Heart right ventricle (tissue), 16 donors: ENCODE data around the gene CLIC3. TPM values are rescaled to one million over a fixed set of nuclear protein-coding genes. Genes with fewer than 3 reads are reported as not detected.
A peak's percentile ranks its signal among the peaks of the same experiment; 100 is the strongest.

ENCODE experiments used
- ATAC-seq, 8 donors: fragments of 200-7000 bp; cut with Tn5 transposase; one replicate each; pipeline ENCODE4 v1.9.1; 2020; ENCODE audit warnings: mild to moderate bottlenecking in 8 of 8, moderate library complexity in 8 of 8, moderate number of reproducible peaks in 1 of 8
- DNase-seq, 2 donors: peaks; one replicate each; pipeline ENCODE4 v3.0.0-alpha.2; 2020
- H3K27ac ChIP-seq, 10 donors: fragments of 200-600 bp; sonication (generic) in 2 of 10; one replicate each; pipeline versions ENCODE4 v1.5.0 to v1.8.0; 2020 to 2022; ENCODE audit warnings: mild to moderate bottlenecking in 3 of 10
- H3K27me3 ChIP-seq, 7 donors: fragments of 200-600 bp; one replicate each; pipeline ENCODE4 v1.8.0; 2021 to 2022; ENCODE audit warnings: mild to moderate bottlenecking in 2 of 7
- H3K36me3 ChIP-seq, 9 donors: fragments of 200-600 bp; sonication (generic) in 1 of 9; one replicate each; pipeline versions ENCODE4 v1.5.0 to v1.8.0; 2020 to 2022; ENCODE audit warnings: mild to moderate bottlenecking in 2 of 9
- H3K4me1 ChIP-seq, 9 donors: fragments of 200-600 bp; sonication (generic) in 1 of 9; one replicate each; pipeline versions ENCODE4 v1.5.0 to v1.8.0; 2020 to 2022; ENCODE audit warnings: mild to moderate bottlenecking in 4 of 9
- H3K4me3 ChIP-seq, 10 donors: fragments of 200-600 bp; sonication (generic) in 2 of 10; one replicate each; pipeline versions ENCODE4 v1.5.0 to v1.8.0; 2020 to 2022; ENCODE audit warnings: mild to moderate bottlenecking in 7 of 10, moderate library complexity in 2 of 10
- H3K9me3 ChIP-seq, 11 donors: fragments of 200-600 bp in 10 of 11; sonication (generic) in 2 of 11; one replicate each; pipeline versions ENCODE4 v1.5.0 to v1.8.0; 2013 to 2022; ENCODE audit warnings: mild to moderate bottlenecking in 2 of 11, control low read depth in 1 of 11, moderate library complexity in 1 of 11
- CTCF ChIP-seq, 9 donors: fragments of 200-600 bp; sonication (generic) in 2 of 9; IDR thresholded peaks; one replicate each; pipeline versions ENCODE4 v1.5.0 to v1.8.0; 2021 to 2022; ENCODE audit warnings: antibody characterized with exemption in 9 of 9, mild to moderate bottlenecking in 5 of 9, moderate library complexity in 1 of 9
- WGBS, 2 donors: extraction: QIAGEN DNeasy Blood & Tissue Kit; methylation state at CpG; one replicate each; pipeline ENCODE4 v1.1.7; 2013; ENCODE audit warnings: inconsistent platforms in 1 of 2; 5-methylcytosine and 5-hydroxymethylcytosine counted together
- intact Hi-C, 10 donors: fragments of 100-400 bp; cut with DNase I; formaldehyde crosslinking; loops; one replicate each; pipeline versions ENCODE4 v1.11.1 to v1.14.2; 2022
- polyA plus RNA-seq, 2 donors: library from polyadenylated mRNA; stranded (reverse); fragments of 200-250 nt; gene quantifications; one replicate each; pipeline ENCODE4 v1.2.3, GENCODE V29; 2013
- total RNA-seq, 10 donors: library from RNA; stranded (reverse); fragmentation: NEBNext Ultra II Directional in 3 of 10; extraction: Animal tissue kit (Norgen Biotek cat#: 25700) in 3 of 10; gene quantifications; one replicate each; pipeline versions ENCODE4 v1.2.1 to v1.2.4, GENCODE V29; 2021 to 2023
- donor health status: Arrhythmogenic right ventricular cardiomyopathy.
- donor health status: ischemic (EF 13 %, LVEDD 7.1; RV severe dilation, severe dysfunction).
- donor health status: healthy with polysubstance abuse.
- donor health status: DM: no; HTN: yes; CAD: no.
- donor health status: DM: no; HTN: no; CAD: no.
- donor health status: ischemic (EF 25% LVEDD 6.9; RV normal size, moderate dysfunction).
- donor health status: ischemic (EF 25% LVEDD 5.7; RV mildly dilated, moderate dysfunction).
- donor health status: healthy.
- donor health status: DM: yes; HTN: yes; CAD: no.
- donor health status: Ischemic cardiomyopathy.
- donor health status: ischemic (EF 35%, LVEDD 5.7; RV mildly dilated, moderate dysfunction).
- donor health status: nonischemic (EF 11% LVEDD 7.7; RV severe dilation, severe dysfunction).
- donor health status: DM: yes; HTN: yes; CAD: no.
- donor health status: PGD.
- donor health status: ischemic (EF 29% LVEDD 5.4; RV normal size, mild dysfunction).
- donor health status: nonischemic (EF 23%, LVEDD 6.1; RV moderate dilation, normal function).

CLIC3 gene
- total and polyA plus RNA-seq, 12 donors, result 0.46 to 21.4 (median 3.2) TPM

GRCh38 chr9:137030006-137030405 lies 33.6 kb upstream of the CLIC3 start:
- TF ChIP-seq CTCF (IDR thresholded peaks at IDR 0.05), result no peak
- no peak for ATAC-seq

GRCh38 chr9:137029058-137029936 lies 32.9 kb upstream of the CLIC3 start:
- 32 to 33% methylated on average over 19 of the region's 19 CpGs for WGBS, 2 donors
- H3K27me3 ChIP-seq, result no peaks in the 10 kb centered on the region
- no peaks in the 10 kb centered on the region for H3K36me3 ChIP-seq
- TF ChIP-seq CTCF (IDR thresholded peaks at IDR 0.05), result peak; percentile 82 to 96 (median 89)
- DNase-seq (peak; percentile 78 to 88), ATAC-seq (peak; percentile 59 to 83 (median 70))
- intact Hi-C loops, result loop anchor here in 3 of 10 donors (2.0 to 10.0 kb wide), 4 partner anchors 78 to 237 kb away; partner anchors contain the start of genes AJM1 (in 1 of the 3), PHPT1 (in 1 of the 3) and TMEM141 (in 1 of the 3)
- peak overlapping the region in 3 of 10 donors; percentile 15 to 83 (median 53) for H3K27ac ChIP-seq
- H3K4me3 ChIP-seq, result peak overlapping the region in 9 of 10 donors; percentile 1 to 88 (median 68)
- peaks cover 12 to 55% (median 30%) of the 10 kb centered on the region in 9 donors for H3K4me1 ChIP-seq
- H3K9me3 ChIP-seq, result no peaks in the 10 kb centered on the region

More at GRCh38 chr9:137030006-137030405, 33.6 kb upstream of the CLIC3 start:
- WGBS, 2 donors, result 83 to 87% methylated on average over 15 of the region's 15 CpGs
- H3K9me3 ChIP-seq, result no peaks in the 10 kb centered on the region
- peak overlapping the region in 2 of 10 donors; percentile 41 to 83 for H3K27ac ChIP-seq
- DNase-seq, result no peak
- intact Hi-C loops, result loop anchor here in 2 of 10 donors (5.0 kb wide), 2 partner anchors 83 to 243 kb away; partner anchors contain the start of gene C8G (in 2 of the 2)
- peak overlapping the region in 1 of 10 donors; percentile 68 for H3K4me3 ChIP-seq
- no peaks in the 10 kb centered on the region for H3K27me3 ChIP-seq
- peaks cover 14 to 62% (median 36%) of the 10 kb centered on the region in 9 donors for H3K4me1 ChIP-seq
- H3K36me3 ChIP-seq, result no peaks in the 10 kb centered on the region

- H3K9me3 ChIP-seq, result no peaks in the 10 kb centered on the region
- no peaks in the 10 kb centered on the region for H3K36me3 ChIP-seq
- intact Hi-C loops, result loop anchor here in 3 of 10 donors (2.0 to 10.0 kb wide), 4 partner anchors 78 to 236 kb away; partner anchors contain the start of genes AJM1 (in 1 of the 3), PHPT1 (in 1 of the 3) and TMEM141 (in 1 of the 3)
- peak in 2 of 9 donors; percentile 20 to 28 for TF ChIP-seq CTCF (IDR thresholded peaks at IDR 0.05)
- H3K4me3 ChIP-seq, result peak overlapping the region; percentile 44 to 88 (median 68)
- DNase-seq (peak; percentile 54 to 77), ATAC-seq (peak; percentile 16 to 59 (median 40))
- 1% methylated on average over 65 to 94 of the region's 98 CpGs for WGBS, 2 donors
- H3K4me1 ChIP-seq, result peaks cover 12 to 52% (median 30%) of the 10 kb centered on the region in 9 donors
- H3K27me3 ChIP-seq, result no peaks in the 10 kb centered on the region
- peak overlapping the region in 9 of 10 donors; percentile 48 to 83 (median 55) for H3K27ac ChIP-seq
Measured at GRCh38 chr9:137028263-137029057, 32.1 kb upstream of the CLIC3 start.
